Measurements from ENCODE around the gene CDK4. TPM values are rescaled to one million over a fixed set of nuclear protein-coding genes. Genes with fewer than 3 reads are reported as not detected.

CDK4 gene
- total and polyA plus RNA-seq, 2 of the 13 experiments (the other 11 are each of a cell fraction or from before 2014, with no cell fraction given): 191 to 209 TPM

DNA sequence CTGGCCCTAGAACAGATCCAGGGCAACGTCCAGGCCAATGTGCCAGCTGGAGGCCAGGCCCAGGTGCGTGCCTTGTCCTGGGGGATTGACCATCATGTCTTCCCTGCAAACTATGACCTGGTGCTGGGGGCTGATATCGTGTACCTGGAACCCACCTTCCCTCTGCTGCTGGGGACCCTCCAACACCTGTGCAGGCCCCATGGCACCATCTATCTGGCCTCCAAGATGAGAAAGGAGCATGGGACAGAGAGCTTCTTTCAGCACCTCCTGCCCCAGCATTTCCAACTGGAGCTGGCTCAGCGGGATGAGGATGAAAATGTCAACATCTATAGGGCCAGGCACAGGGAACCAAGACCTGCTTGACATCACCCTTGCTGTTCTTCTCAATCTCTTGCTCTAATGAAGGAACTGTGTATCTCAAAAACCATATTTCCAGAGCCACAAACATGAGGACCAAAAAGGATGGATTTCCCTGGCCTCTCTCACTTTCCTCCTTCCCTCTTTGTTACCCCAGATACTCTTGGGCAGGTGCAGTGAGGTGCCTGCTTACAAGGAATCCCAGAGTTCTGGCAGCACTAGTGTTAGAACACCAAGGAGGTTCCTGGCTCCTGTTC is 28.3 kb upstream of the CDK4 start:
- no TSS peak for BruUV-seq (replicated peaks)
- CTCF ChIA-PET (ENCODE audit: low intra/inter-chr PET ratio, low total read pairs): no interaction called here
- Histone ChIP-seq H3K36me3 (replicated peaks in 1 of 2; ENCODE audit: control insufficient read depth in 1 of 2, insufficient read depth in 2 of 2, low read length in 2 of 2) (peaks cover 2 to 10% of the 10 kb centered on the region in 2 experiments; a peak in 4 of 5 replicates), H3K27me3 (ENCODE audit: control insufficient read depth in 1 of 2, insufficient read depth in 2 of 2, low read length in 2 of 2) (no peaks in the 10 kb centered on the region; a peak in 1 of 5 replicates), H3K9ac (ENCODE audit: insufficient read depth, low read depth, low read length) (no peak overlapping the region), H3K79me2 (ENCODE audit: insufficient read depth, low read length) (peaks cover 16% of the 10 kb centered on the region), H3K4me1 (ENCODE audit: insufficient read depth, low read length) (peaks cover 17% of the 10 kb centered on the region), H3K4me3 (replicated peaks in 1 of 3; ENCODE audit: insufficient read depth in 1 of 3, low read depth in 2 of 3, low read length in 3 of 3) (no peak overlapping the region), H3K9me3 (ENCODE audit: low read length) (no peaks in the 10 kb centered on the region), H3K4me2 (ENCODE audit: low read depth, low read length) (no peak overlapping the region), H4K20me1 (ENCODE audit: insufficient read depth, low read length) (no peaks in the 10 kb centered on the region), H3K27ac (ENCODE audit: extremely low read length, insufficient read depth, low read length) (no peak overlapping the region), H2AFZ (ENCODE audit: low read length) (no peak overlapping the region)
- no peak for DNase-seq (ENCODE audit: low spot score)
- ATAC-seq: no peak
- WGBS (ENCODE audit: low lambda C conversion rate): 96% methylated on average over 4 of the region's 4 CpGs
- in situ Hi-C loops (cut with HindIII; ENCODE audit: extremely low pct_ligation_motif_present, low pct_unique_long_range_greater_than_20kb) (no loop called here), intact Hi-C loops (cut with micrococcal nuclease; ENCODE audit: unreplicated experiment) (no loop called here)
- POLR2A ChIA-PET: no interaction called here
- FAIRE-seq: no peak
- TF ChIP-seq MTA3 (CRISPR knock-in tag; IDR thresholded peaks at IDR 0.05) (no peak), SMYD3 (CRISPR knock-in tag; IDR thresholded peaks at IDR 0.05) (no peak), ZNF138 (CRISPR knock-in tag; IDR thresholded peaks at IDR 0.05; ENCODE audit: low read depth) (no peak), BRD4 (CRISPR knock-in tag; IDR thresholded peaks at IDR 0.05) (no peak), ZKSCAN1 (IDR thresholded peaks at IDR 0.05; ENCODE audit: low read length) (no peak), ZNF143 (CRISPR knock-in tag; IDR thresholded peaks at IDR 0.05) (no peak), ZNF256 (CRISPR knock-in tag; conservative IDR thresholded peaks at IDR 0.05) (no peak), ZNF446 (CRISPR knock-in tag; IDR thresholded peaks at IDR 0.05) (no peak)
- TF ChIP-seq, protein P1, sequence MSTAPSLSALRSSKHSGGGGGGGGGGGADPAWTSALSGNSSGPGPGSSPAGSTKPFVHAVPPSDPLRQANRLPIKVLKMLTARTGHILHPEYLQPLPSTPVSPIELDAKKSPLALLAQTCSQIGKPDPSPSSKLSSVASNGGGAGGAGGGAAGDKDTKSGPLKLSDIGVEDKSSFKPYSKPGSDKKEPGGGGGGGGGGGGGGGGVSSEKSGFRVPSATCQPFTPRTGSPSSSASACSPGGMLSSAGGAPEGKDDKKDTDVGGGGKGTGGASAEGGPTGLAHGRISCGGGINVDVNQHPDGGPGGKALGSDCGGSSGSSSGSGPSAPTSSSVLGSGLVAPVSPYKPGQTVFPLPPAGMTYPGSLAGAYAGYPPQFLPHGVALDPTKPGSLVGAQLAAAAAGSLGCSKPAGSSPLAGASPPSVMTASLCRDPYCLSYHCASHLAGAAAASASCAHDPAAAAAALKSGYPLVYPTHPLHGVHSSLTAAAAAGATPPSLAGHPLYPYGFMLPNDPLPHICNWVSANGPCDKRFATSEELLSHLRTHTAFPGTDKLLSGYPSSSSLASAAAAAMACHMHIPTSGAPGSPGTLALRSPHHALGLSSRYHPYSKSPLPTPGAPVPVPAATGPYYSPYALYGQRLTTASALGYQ (CRISPR knock-in tag; IDR thresholded peaks at IDR 0.05): no peak
- TF ChIP-seq, protein P2, sequence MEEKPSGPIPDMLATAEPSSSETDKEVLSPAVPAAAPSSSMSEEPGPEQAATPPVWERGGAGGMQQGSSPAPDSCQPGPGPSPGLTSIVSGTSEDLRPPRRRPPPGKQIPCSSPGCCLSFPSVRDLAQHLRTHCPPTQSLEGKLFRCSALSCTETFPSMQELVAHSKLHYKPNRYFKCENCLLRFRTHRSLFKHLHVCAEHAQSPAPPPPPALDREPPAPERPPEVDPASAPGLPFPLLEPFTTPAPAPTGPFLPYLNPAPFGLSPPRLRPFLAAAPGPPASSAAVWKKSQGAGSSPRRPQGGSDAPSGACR (CRISPR knock-in tag; IDR thresholded peaks at IDR 0.05): no peak
- TF ChIP-seq, protein P3, sequence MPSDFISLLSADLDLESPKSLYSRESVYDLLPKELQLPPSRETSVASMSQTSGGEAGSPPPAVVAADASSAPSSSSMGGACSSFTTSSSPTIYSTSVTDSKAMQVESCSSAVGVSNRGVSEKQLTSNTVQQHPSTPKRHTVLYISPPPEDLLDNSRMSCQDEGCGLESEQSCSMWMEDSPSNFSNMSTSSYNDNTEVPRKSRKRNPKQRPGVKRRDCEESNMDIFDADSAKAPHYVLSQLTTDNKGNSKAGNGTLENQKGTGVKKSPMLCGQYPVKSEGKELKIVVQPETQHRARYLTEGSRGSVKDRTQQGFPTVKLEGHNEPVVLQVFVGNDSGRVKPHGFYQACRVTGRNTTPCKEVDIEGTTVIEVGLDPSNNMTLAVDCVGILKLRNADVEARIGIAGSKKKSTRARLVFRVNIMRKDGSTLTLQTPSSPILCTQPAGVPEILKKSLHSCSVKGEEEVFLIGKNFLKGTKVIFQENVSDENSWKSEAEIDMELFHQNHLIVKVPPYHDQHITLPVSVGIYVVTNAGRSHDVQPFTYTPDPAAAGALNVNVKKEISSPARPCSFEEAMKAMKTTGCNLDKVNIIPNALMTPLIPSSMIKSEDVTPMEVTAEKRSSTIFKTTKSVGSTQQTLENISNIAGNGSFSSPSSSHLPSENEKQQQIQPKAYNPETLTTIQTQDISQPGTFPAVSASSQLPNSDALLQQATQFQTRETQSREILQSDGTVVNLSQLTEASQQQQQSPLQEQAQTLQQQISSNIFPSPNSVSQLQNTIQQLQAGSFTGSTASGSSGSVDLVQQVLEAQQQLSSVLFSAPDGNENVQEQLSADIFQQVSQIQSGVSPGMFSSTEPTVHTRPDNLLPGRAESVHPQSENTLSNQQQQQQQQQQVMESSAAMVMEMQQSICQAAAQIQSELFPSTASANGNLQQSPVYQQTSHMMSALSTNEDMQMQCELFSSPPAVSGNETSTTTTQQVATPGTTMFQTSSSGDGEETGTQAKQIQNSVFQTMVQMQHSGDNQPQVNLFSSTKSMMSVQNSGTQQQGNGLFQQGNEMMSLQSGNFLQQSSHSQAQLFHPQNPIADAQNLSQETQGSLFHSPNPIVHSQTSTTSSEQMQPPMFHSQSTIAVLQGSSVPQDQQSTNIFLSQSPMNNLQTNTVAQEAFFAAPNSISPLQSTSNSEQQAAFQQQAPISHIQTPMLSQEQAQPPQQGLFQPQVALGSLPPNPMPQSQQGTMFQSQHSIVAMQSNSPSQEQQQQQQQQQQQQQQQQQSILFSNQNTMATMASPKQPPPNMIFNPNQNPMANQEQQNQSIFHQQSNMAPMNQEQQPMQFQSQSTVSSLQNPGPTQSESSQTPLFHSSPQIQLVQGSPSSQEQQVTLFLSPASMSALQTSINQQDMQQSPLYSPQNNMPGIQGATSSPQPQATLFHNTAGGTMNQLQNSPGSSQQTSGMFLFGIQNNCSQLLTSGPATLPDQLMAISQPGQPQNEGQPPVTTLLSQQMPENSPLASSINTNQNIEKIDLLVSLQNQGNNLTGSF (CRISPR knock-in tag; IDR thresholded peaks at IDR 0.05): no peak
- TF ChIP-seq, protein P4, sequence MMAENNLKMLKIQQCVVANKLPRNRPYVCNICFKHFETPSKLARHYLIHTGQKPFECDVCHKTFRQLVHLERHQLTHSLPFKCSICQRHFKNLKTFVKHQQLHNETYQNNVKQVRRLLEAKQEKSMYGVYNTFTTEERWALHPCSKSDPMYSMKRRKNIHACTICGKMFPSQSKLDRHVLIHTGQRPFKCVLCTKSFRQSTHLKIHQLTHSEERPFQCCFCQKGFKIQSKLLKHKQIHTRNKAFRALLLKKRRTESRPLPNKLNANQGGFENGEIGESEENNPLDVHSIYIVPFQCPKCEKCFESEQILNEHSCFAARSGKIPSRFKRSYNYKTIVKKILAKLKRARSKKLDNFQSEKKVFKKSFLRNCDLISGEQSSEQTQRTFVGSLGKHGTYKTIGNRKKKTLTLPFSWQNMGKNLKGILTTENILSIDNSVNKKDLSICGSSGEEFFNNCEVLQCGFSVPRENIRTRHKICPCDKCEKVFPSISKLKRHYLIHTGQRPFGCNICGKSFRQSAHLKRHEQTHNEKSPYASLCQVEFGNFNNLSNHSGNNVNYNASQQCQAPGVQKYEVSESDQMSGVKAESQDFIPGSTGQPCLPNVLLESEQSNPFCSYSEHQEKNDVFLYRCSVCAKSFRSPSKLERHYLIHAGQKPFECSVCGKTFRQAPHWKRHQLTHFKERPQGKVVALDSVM (CRISPR knock-in tag; IDR thresholded peaks at IDR 0.05): no peak
- TF ChIP-seq, protein P5, sequence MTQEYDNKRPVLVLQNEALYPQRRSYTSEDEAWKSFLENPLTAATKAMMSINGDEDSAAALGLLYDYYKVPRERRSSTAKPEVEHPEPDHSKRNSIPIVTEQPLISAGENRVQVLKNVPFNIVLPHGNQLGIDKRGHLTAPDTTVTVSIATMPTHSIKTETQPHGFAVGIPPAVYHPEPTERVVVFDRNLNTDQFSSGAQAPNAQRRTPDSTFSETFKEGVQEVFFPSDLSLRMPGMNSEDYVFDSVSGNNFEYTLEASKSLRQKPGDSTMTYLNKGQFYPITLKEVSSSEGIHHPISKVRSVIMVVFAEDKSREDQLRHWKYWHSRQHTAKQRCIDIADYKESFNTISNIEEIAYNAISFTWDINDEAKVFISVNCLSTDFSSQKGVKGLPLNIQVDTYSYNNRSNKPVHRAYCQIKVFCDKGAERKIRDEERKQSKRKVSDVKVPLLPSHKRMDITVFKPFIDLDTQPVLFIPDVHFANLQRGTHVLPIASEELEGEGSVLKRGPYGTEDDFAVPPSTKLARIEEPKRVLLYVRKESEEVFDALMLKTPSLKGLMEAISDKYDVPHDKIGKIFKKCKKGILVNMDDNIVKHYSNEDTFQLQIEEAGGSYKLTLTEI (CRISPR knock-in tag; conservative IDR thresholded peaks at IDR 0.05): no peak
